GM23338 (cell line): ENCODE data around the gene FASLG. TPM values are rescaled to one million over a fixed set of nuclear protein-coding genes. Genes with fewer than 3 reads are reported as not detected.

Experiments
- CREB1 ChIP-seq: fragments of 250-450 bp; sonication (Bioruptor Pico); IDR thresholded peaks from 2 replicates; pipeline ENCODE4 v1.5.0; 2020; ENCODE audit warnings: low read depth, mild to moderate bottlenecking, moderate library complexity
- EZH2 ChIP-seq: fragments of 200-600 bp; sonication (generic); IDR thresholded peaks from one replicate; pipeline ENCODE4 v1.8.0; 2017; ENCODE audit warnings: antibody characterized with exemption, mild to moderate bottlenecking, low read depth; ENCODE audit not compliant: unreplicated experiment
- EZH2phosphoT487 ChIP-seq: fragments of 200-600 bp; sonication (generic); IDR thresholded peaks from one replicate; pipeline ENCODE4 v1.8.1; 2018; ENCODE audit warnings: antibody characterized with exemption; ENCODE audit not compliant: unreplicated experiment
- JUNB ChIP-seq: IDR thresholded peaks from one replicate; pipeline ENCODE4 v1.6.1; 2016; ENCODE audit warnings: antibody characterized with exemption; ENCODE audit not compliant: unreplicated experiment
- NANOG ChIP-seq: IDR thresholded peaks from 2 replicates; pipeline ENCODE4 v1.6.1; 2016; ENCODE audit warnings: antibody characterized with exemption, borderline replicate concordance
- POLR2AphosphoS5 ChIP-seq: IDR thresholded peaks from 2 replicates; pipeline ENCODE4 v1.6.1; 2016; ENCODE audit warnings: antibody characterized with exemption, low read depth
- STAT1 ChIP-seq: IDR thresholded peaks from one replicate; pipeline ENCODE4 v1.6.1; 2016; ENCODE audit warnings: antibody characterized with exemption; ENCODE audit not compliant: unreplicated experiment
- ZNF114 ChIP-seq: fragments of 250-450 bp; sonication (Bioruptor Pico); IDR thresholded peaks from 2 replicates; pipeline ENCODE4 v1.5.0; 2020; ENCODE audit warnings: mild to moderate bottlenecking, moderate library complexity
- ZNF331 ChIP-seq: fragments of 250-450 bp; sonication (Bioruptor Pico); IDR thresholded peaks from 2 replicates; pipeline ENCODE4 v1.5.0; 2020; ENCODE audit warnings: low read depth, mild to moderate bottlenecking, moderate library complexity
- polyA plus RNA-seq: library from polyadenylated mRNA; unstranded; fragments of >200 nt; fragmentation: Nextera tagmentation; extraction: Ambion mirVana; gene quantifications from 2 replicates; pipeline ENCODE4 v1.2.1, GENCODE V29; 2016
- total RNA-seq: library from RNA; depleted of rRNA; stranded (reverse); fragments of >200 nt; shearing (Covaris generic); gene quantifications from 2 replicates; pipeline ENCODE4 v1.2.3, GENCODE V29; 2014
- TF ChIP-seq, protein P1 (sequence below): fragments of 250-450 bp; sonication (Bioruptor Pico); IDR thresholded peaks from 2 replicates; pipeline ENCODE4 v1.5.0; 2020; ENCODE audit warnings: mild to moderate bottlenecking, moderate library complexity
- TF ChIP-seq, protein P2 (sequence below): IDR thresholded peaks from one replicate; pipeline ENCODE4 v1.6.1; 2018; ENCODE audit warnings: antibody characterized with exemption; ENCODE audit not compliant: unreplicated experiment
- TF ChIP-seq, protein P3 (sequence below): IDR thresholded peaks from 2 replicates; pipeline ENCODE4 v1.6.1; 2016; ENCODE audit warnings: antibody characterized with exemption

The FASLG gene
- total and polyA plus RNA-seq, 2 experiments from 2014 or later: not detected

DNA sequence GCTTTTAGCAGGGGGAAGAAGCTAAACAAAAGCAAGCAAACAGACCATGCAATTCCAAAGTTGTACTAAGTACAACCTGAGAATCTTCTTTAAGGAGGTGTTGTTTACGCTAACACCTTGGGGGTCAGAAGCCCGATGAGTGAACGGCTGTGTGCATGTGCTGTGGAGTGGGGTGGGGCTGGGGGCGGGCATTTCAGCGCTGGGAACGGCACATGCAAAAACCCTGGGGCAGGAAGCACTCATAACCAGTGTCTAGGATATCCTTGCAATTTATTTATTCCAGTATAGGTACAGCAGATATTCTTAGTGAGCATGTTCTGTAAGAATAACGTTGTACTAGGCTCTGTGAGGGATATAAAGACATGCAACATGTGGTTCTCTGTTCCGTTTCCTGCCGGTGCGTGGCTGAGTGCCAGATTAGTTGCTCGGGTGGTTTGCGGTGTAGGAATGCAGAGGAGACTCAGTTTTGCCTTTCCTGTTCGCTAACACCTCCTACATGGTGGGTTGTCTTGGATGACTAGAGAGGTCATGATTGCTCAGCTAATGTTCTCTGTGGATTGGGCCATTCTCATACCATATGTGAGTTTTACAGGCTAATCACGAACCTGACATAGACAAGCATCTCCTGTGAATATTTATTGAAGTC, 3.7 kb downstream of the FASLG start (continued):
- TF ChIP-seq, protein P1, sequence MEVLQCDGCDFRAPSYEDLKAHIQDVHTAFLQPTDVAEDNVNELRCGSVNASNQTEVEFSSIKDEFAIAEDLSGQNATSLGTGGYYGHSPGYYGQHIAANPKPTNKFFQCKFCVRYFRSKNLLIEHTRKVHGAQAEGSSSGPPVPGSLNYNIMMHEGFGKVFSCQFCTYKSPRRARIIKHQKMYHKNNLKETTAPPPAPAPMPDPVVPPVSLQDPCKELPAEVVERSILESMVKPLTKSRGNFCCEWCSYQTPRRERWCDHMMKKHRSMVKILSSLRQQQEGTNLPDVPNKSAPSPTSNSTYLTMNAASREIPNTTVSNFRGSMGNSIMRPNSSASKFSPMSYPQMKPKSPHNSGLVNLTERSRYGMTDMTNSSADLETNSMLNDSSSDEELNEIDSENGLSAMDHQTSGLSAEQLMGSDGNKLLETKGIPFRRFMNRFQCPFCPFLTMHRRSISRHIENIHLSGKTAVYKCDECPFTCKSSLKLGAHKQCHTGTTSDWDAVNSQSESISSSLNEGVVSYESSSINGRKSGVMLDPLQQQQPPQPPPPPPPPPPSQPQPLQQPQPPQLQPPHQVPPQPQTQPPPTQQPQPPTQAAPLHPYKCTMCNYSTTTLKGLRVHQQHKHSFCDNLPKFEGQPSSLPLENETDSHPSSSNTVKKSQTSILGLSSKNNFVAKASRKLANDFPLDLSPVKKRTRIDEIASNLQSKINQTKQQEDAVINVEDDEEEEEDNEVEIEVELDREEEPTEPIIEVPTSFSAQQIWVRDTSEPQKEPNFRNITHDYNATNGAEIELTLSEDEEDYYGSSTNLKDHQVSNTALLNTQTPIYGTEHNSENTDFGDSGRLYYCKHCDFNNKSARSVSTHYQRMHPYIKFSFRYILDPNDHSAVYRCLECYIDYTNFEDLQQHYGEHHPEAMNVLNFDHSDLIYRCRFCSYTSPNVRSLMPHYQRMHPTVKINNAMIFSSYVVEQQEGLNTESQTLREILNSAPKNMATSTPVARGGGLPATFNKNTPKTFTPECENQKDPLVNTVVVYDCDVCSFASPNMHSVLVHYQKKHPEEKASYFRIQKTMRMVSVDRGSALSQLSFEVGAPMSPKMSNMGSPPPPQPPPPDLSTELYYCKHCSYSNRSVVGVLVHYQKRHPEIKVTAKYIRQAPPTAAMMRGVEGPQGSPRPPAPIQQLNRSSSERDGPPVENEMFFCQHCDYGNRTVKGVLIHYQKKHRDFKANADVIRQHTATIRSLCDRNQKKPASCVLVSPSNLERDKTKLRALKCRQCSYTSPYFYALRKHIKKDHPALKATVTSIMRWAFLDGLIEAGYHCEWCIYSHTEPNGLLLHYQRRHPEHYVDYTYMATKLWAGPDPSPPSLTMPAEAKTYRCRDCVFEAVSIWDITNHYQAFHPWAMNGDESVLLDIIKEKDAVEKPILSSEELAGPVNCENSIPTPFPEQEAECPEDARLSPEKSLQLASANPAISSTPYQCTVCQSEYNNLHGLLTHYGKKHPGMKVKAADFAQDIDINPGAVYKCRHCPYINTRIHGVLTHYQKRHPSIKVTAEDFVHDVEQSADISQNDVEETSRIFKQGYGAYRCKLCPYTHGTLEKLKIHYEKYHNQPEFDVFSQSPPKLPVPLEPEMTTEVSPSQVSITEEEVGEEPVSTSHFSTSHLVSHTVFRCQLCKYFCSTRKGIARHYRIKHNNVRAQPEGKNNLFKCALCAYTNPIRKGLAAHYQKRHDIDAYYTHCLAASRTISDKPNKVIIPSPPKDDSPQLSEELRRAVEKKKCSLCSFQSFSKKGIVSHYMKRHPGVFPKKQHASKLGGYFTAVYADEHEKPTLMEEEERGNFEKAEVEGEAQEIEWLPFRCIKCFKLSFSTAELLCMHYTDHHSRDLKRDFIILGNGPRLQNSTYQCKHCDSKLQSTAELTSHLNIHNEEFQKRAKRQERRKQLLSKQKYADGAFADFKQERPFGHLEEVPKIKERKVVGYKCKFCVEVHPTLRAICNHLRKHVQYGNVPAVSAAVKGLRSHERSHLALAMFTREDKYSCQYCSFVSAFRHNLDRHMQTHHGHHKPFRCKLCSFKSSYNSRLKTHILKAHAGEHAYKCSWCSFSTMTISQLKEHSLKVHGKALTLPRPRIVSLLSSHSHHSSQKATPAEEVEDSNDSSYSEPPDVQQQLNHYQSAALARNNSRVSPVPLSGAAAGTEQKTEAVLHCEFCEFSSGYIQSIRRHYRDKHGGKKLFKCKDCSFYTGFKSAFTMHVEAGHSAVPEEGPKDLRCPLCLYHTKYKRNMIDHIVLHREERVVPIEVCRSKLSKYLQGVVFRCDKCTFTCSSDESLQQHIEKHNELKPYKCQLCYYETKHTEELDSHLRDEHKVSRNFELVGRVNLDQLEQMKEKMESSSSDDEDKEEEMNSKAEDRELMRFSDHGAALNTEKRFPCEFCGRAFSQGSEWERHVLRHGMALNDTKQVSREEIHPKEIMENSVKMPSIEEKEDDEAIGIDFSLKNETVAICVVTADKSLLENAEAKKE (CRISPR knock-in tag): no peak
- TF ChIP-seq CREB1 (no peak), NANOG (no peak), EZH2phosphoT487 (no peak), JUNB (no peak), POLR2AphosphoS5 (no peak), ZNF331 (CRISPR knock-in tag) (no peak), STAT1 (no peak), EZH2 (no peak), ZNF114 (no peak)
- TF ChIP-seq, protein P2, sequence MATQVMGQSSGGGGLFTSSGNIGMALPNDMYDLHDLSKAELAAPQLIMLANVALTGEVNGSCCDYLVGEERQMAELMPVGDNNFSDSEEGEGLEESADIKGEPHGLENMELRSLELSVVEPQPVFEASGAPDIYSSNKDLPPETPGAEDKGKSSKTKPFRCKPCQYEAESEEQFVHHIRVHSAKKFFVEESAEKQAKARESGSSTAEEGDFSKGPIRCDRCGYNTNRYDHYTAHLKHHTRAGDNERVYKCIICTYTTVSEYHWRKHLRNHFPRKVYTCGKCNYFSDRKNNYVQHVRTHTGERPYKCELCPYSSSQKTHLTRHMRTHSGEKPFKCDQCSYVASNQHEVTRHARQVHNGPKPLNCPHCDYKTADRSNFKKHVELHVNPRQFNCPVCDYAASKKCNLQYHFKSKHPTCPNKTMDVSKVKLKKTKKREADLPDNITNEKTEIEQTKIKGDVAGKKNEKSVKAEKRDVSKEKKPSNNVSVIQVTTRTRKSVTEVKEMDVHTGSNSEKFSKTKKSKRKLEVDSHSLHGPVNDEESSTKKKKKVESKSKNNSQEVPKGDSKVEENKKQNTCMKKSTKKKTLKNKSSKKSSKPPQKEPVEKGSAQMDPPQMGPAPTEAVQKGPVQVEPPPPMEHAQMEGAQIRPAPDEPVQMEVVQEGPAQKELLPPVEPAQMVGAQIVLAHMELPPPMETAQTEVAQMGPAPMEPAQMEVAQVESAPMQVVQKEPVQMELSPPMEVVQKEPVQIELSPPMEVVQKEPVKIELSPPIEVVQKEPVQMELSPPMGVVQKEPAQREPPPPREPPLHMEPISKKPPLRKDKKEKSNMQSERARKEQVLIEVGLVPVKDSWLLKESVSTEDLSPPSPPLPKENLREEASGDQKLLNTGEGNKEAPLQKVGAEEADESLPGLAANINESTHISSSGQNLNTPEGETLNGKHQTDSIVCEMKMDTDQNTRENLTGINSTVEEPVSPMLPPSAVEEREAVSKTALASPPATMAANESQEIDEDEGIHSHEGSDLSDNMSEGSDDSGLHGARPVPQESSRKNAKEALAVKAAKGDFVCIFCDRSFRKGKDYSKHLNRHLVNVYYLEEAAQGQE: no peak
- TF ChIP-seq, protein P3, sequence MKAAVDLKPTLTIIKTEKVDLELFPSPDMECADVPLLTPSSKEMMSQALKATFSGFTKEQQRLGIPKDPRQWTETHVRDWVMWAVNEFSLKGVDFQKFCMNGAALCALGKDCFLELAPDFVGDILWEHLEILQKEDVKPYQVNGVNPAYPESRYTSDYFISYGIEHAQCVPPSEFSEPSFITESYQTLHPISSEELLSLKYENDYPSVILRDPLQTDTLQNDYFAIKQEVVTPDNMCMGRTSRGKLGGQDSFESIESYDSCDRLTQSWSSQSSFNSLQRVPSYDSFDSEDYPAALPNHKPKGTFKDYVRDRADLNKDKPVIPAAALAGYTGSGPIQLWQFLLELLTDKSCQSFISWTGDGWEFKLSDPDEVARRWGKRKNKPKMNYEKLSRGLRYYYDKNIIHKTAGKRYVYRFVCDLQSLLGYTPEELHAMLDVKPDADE: no peak
